Inflammatory macrophage treated with lipopolysaccharide for 1 hour (primary cell): ENCODE results near the gene GPR37L1.

Experiments used
- DNase-seq, 2 donors: peaks; one replicate each; pipeline ENCODE4 v3.0.0-alpha.2; 2020 to 2022

Gene GPR37L1, protein sequence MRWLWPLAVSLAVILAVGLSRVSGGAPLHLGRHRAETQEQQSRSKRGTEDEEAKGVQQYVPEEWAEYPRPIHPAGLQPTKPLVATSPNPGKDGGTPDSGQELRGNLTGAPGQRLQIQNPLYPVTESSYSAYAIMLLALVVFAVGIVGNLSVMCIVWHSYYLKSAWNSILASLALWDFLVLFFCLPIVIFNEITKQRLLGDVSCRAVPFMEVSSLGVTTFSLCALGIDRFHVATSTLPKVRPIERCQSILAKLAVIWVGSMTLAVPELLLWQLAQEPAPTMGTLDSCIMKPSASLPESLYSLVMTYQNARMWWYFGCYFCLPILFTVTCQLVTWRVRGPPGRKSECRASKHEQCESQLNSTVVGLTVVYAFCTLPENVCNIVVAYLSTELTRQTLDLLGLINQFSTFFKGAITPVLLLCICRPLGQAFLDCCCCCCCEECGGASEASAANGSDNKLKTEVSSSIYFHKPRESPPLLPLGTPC

DNA sequence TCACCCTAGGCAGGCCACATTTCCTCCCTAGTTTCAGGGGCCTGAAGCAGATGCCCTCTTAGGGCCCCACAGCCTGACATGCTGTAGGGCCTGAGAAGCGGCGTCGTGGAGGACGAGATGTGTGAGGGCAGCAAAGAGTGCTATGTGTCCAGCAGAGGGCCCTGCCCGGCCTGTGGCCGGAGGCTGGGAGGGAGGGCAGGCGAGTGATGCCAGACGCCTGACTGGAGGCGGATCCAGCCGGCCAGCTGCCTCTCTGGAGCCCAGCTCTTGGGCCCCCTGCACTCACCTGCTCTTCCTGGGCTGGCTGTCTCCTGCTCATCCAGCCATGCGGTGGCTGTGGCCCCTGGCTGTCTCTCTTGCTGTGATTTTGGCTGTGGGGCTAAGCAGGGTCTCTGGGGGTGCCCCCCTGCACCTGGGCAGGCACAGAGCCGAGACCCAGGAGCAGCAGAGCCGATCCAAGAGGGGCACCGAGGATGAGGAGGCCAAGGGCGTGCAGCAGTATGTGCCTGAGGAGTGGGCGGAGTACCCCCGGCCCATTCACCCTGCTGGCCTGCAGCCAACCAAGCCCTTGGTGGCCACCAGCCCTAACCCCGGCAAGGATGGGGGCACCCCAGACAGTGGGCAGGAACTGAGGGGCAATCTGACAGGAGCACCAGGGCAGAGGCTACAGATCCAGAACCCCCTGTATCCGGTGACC, at the start of gene GPR37L1:
TSS of gene GPR37L1 (plus strand) at position 279 of the 697 bp plus-strand sequence. CDS start at position 326, 47 bp downstream.
- DNase-seq: no peak

DNA sequence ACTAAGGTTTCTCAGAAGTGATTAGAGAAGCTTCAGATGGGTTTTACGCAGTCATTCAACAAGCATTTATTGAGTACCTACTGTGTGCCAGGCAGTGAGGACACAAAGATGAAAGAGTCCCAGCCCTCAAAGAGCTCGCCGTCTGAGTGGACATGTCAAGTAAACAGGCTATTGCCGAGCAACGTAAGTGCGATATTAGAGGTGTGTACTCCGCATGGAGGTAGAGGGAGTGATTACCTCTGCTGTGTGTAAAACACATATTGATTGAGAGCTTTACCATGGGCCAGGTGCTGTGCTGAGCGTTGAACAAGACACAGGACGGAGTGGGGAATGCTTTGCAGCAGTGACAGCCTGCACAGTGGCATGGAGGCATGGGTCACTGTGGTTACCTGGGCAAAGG, 49.5 kb upstream of the GPR37L1 start:
- DNase-seq: no peak

DNA sequence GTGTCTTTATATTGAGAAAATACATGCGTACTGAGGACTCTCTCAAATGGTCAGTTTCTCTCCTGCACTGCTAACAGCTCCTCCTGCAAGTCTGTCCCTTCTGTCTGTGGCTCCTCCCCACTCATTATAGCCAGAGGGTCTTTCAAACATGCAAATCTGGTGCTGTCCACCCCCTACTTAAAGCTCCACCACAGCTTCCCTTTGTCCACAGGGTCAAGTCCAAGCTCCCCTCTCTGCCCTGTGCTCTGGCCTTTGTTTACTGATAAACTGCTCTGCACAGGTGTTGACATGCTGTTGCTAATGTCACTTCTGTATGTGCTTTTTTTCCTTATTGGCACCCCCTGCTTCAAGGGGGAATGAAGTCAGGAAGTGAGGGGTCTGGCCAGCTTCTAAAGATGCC, 47.7 kb upstream of the GPR37L1 start:
- no peak for DNase-seq

DNA sequence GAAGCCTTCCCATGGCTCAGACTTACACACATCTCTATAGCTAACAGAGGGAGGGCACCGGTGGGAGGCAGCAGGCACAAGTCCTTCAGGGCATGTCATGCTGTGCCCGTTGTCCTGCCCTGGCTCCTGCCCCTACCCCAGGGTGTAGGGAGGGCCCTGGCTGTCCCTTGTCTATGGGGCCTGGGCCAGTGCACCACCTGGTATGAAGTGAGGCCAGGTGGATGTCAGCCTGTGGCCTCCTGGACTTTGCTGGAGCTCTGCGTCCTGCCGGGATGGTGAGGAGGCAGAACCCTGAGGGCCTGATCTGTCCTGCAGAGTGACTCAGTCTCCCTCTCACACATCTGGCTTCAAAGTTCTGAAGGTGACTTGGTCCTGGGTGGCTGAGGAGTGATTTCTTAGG, 47.3 kb upstream of the GPR37L1 start:
- DNase-seq: no peak

DNA sequence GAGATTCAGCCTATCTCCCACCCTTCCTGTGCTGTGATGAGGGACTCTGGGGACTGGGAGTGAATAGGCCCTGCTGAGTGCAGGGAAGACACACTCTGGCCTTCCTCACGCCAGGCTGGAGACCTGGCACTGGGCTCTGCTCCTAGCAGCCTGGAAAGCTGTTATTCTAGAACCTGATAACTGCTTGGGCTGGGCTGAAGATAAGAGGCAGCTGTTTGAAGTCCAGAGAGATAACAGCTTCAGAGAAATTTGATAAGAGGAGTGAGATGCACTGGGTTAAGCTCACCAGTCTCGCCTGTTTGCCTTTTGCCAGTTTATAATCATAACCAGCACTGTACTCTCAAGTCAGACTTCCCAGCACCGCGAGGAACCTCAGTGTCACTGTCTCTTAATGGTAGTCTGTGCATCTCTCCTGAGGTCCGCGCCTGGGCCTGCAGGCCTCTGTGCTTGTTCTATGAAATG, 46.6 kb upstream of the GPR37L1 start:
- DNase-seq: no peak

DNA sequence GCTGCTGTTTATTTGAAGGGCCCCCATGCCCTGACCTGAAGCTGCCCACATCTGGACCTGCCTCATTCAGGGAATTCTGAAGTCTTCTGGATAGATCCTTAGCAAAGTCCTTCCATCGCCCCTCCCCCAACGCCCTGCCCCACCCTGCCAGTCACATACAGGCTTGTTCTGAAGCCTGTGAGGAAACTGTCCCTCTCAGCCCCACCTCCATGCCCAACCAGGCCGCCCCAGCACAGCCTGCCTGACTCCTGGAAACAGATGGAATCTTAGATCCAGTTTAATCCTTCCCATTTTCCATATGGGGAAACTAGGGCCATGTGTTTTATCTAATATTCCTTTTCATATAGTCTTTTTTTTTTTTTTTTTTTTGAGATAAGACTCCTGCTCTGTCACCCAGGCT, 44.5 kb upstream of the GPR37L1 start:
- DNase-seq: no peak

DNA sequence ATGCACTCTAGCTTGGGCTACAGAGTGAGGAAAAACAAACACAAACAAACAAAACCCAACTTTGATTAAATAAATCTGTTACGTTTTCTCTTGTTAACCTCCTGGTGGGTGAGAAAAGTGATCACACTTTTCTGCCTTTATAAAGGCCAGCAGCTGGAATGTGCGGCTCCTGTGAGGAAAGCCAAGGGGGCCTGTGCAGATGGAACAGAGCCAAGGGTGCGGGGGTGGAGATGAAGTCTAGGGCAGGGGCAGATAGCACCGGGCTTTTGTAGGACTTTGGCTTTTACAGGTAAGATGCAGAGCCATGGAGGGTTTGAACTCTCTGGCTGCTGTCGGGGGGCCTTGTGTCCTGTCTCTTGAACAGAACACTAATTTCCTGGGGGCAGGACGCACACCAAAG, 40.7 kb upstream of the GPR37L1 start:
- no peak for DNase-seq

DNA sequence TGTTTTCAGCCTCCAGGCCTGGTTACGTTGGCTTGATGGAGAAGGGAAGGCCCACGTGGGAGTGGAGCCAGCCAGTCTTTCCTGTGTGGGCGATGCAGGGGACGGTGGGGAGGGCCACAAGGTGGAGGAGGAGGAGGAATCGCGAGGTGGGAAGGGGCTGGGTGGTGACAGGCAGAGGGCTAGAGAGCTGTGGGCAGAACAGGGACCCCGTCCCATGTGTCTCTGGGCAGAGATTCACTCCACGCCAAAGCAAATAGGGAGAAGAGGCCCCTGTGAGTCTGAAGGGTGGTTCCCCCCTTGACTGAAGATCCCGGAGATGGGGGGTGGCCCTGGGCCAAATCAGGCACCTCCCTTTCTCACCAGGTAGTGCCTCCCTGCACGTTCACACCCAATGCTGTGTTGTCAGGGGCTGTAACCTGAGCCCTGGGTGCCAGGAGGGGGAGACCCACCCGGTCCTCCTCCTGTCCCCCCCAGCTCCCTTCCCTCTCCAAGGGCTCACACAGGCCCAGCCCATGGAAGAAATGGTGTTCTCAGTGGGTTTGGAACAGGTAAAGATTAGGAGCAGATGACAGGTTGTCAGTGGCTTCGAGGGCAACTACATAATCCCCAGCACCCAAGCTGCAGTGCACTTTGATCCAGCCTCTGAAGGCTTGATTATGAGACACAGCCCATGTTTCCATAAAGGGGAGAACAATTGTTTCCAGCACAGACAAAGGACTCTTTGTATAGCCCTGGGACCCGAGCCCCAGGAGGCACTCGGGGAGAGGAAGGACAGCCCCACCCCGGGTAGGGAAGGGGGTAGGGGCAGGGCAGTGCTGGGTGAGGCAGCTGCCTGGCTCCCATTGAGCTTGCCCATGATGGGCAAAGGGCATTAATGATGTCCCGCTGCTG, 37.7 kb upstream of the GPR37L1 start:
- DNase-seq: no peak

DNA sequence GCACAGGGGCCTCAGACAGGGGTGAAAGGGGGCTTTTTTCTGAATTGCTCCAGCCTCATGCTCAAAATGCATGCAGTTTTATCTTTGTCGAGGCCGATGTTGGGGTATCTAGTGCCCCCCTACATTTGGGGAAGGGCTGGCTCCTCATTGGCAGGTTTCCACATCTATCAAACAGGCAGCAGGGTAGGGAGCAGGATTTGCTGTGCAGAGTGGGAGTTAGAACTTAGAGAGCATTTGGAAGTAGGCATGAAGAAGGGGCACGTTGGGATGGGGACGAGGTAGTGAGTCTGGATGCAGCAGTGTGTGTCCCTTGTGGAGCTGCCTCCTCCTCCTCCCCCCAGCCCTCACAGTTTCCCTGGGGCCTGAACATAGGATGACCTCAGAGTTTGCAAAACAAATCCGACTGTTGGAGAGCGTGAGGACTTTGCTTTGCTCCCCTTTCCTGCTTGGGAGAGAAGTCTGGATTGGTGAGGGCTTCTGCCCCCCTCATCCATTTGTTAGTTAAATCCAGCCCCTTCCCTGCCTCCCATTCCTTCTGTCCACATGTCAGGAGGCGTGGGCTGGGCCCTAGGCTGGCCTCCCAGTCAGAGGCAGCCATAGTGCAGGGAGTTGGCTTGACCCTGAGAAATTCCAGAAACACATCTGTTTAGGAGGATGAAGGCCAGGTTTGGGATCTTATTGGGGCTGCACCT, 36.9 kb upstream of the GPR37L1 start:
- no peak for DNase-seq

DNA sequence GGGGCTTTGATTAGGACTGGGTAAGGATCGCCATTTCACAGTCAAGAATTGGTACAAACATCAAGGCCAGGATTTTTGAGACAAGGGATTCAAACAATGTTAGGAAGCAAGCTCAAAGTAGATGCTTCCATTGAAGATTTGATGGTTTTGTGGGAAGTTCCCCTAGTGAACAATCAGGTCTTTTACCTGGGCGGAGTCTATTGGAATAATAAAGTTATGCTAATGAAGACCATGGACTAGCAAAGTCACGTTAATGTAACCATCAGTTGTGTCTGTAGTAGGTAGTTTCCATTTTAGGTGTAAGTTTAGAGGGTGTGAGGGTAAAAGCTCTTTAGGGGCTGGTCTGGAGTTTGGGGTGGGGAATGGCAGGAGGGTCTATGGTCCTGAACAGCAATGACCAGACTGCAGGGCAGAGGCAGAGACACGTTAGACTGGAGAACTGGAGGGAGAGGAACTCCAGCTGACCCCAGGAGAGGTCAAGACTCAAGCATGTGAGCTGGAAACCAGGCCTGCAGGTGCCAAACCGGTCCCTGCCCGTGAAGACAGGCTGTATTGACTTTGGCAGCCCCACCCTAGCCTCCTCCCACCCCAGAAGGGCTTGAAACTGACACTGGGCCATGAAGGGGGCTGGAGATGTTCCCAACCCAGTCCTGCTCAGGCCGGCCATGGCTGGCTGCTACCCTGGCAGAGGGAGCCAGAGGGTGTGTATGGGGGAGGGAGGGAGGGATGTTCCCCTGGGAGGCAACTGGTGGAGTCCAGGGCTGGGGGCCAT, 36.0 kb upstream of the GPR37L1 start:
- no peak for DNase-seq

DNA sequence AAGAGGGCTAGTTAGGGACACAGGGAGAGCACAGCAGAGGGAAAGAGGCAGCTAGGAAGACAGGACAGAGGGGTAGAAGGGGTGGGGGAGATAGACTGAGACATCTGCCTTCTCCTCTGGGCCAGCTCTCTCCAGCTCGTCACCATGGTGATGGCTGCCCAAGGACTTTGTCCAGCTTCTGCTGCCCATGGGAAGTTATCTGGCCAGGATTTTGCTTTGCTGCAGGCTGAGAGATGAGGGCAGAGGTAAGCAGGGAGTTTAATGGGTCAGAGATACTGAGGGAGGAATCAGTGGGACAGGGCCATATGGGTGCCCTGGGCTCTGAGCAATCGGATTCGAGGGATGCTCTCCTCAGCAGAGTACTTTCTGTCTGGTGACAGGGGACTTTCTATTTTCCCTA, 34.5 kb upstream of the GPR37L1 start:
- DNase-seq: no peak

DNA sequence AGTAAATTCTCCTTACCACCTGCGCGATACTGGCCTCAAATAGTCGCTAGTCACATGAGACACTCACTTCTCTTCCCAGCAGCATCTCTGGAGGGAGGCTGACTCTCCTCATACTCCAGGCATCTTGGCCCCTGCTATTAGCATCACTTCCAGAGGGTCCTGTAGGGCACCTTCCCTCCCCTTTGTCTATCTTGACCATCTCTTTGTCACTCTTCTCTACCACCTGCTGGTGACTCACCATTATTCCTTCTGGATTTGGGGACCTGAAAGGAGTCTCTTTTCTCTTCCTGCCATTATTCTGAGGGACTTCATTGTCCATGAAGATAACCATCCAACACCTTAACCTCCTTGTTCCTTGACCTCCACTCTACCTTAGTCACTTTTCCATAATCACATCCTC, 31.7 kb upstream of the GPR37L1 start:
- DNase-seq: no peak

DNA sequence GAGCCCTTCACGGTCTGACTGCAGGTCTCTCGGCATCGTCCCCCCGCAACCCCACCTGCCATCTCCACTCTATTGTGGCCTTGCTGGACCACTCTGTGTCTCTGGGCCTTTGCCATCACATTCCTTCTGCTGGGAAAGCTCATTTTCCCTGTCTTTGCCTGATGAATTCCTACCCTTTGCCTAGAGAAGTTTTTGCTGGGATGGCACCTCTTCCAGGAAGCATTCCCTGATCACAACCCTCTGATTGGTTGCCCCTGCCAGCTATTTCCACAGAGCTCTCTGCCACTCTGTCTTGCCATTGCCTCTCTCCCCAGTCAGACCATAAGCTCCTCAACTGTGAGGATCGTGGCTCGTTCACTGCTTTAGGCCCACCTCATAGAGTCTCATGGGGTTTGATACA, 28.9 kb upstream of the GPR37L1 start:
- no peak for DNase-seq

DNA sequence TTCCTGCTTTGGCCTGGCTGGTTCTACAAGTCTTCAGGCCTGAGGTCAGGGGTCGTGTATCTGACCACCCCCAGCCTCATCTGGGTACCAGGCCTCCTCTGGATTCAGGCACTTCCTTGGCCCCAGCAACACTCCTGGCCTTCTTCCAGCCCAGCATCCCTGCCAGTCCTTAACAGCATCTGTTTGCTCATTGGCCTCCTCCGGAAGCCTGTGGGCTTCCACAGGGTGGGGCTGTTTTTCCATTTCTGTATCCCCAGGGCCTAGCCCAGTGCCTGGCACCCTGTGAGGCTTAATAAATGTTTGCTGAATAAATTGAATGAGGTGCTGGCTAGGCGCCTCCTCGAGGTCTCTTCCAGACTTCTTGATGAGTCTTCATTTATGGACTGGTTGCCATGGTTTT, 21.5 kb upstream of the GPR37L1 start:
- DNase-seq: no peak

DNA sequence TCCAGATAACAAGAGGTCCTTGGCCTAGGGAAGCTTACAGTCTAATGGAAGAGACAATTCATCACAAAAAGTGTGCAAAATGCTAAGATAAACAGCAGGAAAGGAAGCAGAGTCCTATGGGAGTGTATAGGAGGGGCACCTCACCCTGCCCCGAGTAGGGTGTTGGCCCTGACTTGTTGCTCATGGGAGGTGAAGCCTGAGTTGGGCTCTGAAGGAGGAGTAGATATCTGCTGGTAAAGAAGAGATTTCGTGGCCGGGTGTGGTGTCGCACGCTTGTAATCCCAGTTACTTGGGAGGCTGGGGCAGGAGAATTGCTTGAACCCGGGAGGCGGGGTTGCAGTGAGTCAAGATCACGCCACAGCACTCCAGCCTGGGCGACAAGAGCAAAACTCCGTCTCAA, 18.6 kb upstream of the GPR37L1 start:
- no peak for DNase-seq

DNA sequence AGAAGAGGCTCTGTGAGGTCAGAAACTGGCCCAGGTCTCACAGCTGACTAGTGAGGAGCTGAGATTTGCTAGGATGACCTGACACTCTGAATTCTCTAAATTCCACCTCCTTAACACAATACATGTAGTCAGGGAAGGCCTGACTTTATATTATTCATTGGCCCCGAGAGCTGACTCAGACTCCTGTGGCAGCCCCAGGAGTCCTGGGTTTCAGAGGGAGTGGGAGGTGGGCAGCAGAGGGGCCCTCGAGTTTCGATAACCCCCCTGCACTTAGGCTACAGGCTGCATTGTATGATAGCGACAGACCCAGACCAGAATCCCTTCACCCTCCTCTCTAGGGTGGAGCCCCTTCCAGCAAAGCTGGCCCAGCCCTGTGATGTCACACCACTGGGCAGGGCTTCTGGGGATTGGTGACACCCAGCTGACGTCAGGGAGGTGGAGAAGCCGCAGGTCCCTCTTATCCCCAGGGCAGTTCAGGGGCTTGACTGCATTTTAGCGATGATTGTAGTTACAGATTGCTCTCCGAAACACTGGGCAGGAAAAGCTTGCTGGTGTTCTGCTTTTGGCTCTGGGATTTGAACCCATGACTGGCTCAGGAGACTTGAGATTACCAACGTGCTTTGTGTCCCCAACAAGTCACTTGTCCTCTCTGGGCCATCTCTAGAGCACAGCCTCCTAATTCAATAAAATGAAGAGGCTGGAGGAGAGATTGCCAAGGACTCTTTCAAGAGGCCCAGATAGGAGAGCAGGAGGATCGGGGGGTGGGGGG, 17.0 kb upstream of the GPR37L1 start:
- no peak for DNase-seq

DNA sequence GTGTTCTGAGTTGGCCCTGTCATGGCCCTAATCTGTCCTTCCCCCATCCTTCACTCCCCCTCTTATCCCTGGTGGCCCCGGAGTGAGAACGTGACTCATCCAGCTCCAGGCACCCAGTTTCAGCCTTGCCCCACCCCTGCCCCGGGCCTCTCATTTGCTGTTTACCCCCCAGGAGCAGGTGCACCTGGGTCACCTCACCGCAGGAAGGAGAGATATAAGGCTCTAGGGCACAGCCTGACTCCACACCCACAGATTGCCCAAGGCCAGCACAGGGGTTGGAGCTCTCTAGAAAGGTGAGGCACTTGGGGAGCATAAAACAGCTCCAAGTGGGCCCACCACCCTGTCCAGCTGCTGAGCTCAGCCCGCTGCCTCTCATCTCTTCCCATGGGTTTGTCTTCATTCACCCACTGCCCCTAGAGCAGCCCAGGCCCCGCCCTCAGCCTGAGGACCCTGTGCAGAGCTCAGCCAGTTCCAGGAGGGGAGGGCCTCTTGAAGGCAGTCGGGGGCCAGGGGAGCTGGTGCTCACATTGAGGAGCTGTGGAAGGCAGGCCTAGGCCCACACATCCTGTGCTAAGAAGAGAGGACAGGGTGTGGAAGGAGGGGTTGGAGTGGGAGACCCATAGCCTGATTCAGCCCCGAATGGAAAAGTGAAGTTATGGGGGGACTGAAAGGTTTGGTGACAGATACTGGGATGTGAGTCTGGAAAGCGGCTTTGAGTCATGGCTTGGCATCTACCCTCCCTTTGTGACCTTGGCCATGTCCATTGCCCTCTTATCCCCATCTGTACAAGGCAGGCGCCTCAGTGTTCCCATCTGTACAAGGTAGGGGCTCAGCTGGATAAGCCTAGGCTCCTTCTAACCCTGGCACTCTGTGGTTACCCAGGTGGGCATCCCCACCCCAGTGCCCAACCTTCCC, 16.1 kb upstream of the GPR37L1 start:
- DNase-seq: no peak

DNA sequence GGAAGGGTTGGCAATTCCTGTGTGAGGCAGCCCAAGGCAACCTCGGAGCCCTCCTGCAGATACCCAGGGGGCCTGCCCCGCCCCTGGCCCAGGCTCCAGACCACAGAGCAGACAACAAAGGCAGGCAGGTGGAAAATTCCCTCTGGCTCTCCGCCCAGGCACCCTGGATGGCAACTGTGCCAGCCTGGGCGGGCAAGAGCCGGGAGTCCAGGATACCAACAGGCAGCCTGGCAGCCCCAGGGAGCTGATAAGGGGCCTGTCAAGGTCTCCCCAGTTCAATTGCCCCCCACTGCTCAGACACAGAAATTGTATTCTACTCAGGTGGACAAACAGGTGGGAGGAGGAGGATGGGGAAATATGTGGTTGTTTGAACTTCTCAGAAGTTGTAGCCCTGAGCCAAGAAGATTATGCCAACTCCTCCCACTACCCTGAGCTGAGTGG, 15.4 kb upstream of the GPR37L1 start:
- no peak for DNase-seq

DNA sequence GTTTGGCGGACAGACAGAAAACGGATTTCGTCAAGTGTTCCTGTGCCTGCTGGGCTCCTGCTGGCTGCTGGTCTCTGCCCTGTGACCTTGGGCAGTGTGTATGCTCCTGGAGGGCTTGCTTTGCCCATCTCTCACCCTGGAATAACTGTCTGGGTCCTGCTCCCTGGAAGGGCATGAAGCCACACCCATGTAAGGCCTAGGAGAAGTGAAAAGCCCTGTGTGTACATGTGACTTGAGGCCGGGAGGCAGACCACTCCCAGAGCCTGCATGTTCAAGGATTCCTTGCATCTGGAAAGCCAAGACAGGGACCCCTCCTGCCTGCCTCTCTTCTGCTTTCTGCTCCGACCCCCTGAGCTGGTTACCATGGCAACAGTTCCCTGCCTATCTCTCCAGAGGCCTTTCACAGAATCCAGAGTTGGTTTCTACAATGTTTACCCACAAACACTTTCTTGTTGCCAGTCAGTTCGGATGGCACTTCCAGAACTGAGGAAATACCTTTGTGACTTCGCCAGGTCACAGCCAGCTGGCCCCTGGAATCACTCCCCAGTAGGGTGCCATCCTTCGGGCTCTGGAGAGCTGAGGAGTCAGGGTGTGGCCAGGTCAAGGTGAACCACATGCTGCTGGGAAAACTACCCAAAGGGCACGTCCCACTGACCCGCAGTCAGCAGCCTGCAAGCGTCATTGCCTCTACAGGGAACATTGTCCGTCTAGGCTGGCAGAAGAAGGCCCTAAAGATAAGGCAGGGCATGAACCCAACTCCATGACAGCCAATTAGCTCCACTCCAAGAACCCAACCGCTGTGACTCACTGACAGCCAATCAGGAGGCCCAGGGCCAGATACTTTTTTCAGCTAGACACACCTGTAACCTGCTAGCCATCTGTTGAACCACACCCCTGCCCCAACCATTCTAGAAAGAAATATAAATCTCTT, 14.7 kb upstream of the GPR37L1 start:
- DNase-seq: no peak
